ENCODE measurements around the gene CD80. TPM values are rescaled to one million over a fixed set of nuclear protein-coding genes. Genes with fewer than 3 reads are reported as not detected.
"Not testable (repeated sequence)": the region's sequence is repeated elsewhere in the genome, so short reads cannot be mapped to it uniquely, and the experiment has no call there.

CD80 gene
- total RNA-seq, 2 experiments from 2014 or later, result 27.1 to 29.5 TPM

DNA sequence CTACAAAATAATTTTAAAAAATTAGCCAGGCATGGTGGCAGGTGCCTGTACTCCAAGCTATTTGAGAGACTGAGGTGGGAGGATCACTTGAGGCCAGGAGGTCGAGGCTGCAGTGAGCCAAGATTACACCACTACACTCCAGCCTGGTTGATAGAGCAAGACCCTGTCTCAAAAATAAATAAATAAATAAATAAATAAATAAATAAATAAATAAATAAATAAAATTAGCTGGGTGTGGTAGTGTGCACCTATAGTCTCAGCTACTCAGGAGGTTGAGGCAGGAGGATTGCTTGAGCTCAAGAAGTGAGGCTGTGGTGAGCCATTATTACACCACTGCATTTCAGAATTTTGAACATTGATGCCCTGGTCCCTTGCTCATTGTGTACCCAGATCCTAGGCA, 35.5 kb upstream of the CD80 start:
- Mint-ChIP-seq H3K9me3 (peaks cover 11% of the 10 kb centered on the region), H3K4me1 (peaks cover 35% of the 10 kb centered on the region), H3K36me3 (ENCODE audit: low read depth) (peaks cover 11% of the 10 kb centered on the region)
- H3K27ac Mint-ChIP-seq, H3K27me3 Mint-ChIP-seq, DNase-seq, POLR2A ChIA-PET, H3K4me3 Mint-ChIP-seq: not testable (repeated sequence)
- CTCF ChIA-PET, result interaction anchor here (0.6 to 1.5 kb wide), 2 partner anchors 86 to 579 kb away, joined by 3 to 4 read pairs; no protein-coding TSS in a partner anchor

GRCh38 chr3:119594066-119594465, 34.7 kb upstream of the CD80 start:
- peaks cover 5% of the 10 kb centered on the region for H3K27me3 Mint-ChIP-seq
- POLR2A ChIA-PET, result no interaction called here
- H3K9me3 Mint-ChIP-seq, result peaks cover 15% of the 10 kb centered on the region
- peaks cover 19% of the 10 kb centered on the region for H3K36me3 Mint-ChIP-seq (ENCODE audit: low read depth)
- no peak overlapping the region for H3K27ac Mint-ChIP-seq
- no peak overlapping the region for H3K4me3 Mint-ChIP-seq
- CTCF ChIA-PET, result no interaction called here
- DNase-seq, result no peak
- peaks cover 34% of the 10 kb centered on the region for H3K4me1 Mint-ChIP-seq

DNA sequence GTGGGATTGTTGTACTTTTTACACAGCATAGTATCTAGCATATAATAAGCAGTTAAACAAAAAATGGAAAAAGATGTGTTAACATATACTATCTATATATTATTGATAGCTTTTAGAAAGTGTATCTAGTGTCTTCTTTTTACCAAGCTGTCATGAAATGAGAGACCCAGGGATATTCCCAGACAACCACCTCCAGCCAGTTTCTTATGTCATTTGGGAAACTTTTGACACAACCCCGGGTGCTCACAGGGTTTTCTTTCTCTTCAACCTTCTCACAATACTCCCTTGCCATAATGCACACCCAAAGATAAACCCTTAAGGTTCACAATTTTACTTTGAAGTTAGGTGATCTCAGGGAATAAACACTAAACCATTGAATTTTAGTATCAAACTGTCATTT, 33.4 kb upstream of the CD80 start:
- CTCF ChIA-PET, result no interaction called here
- Mint-ChIP-seq H3K27ac (no peak overlapping the region), H3K4me3 (no peak overlapping the region), H3K27me3 (peaks cover 7% of the 10 kb centered on the region), H3K4me1 (peaks cover 37% of the 10 kb centered on the region), H3K36me3 (ENCODE audit: low read depth) (peaks cover 28% of the 10 kb centered on the region), H3K9me3 (peaks cover 19% of the 10 kb centered on the region)
- DNase-seq, result no peak
- POLR2A ChIA-PET, result no interaction called here

- ChIA-PET POLR2A (interaction anchor here (1.3 kb wide), 1 partner anchor 11 kb away, joined by 3 read pairs; no protein-coding TSS in a partner anchor), CTCF (no interaction called here)
- Mint-ChIP-seq H3K9me3 (peaks cover 19% of the 10 kb centered on the region), H3K4me3 (no peak overlapping the region), H3K27me3 (peaks cover 7% of the 10 kb centered on the region), H3K27ac (no peak overlapping the region), H3K4me1 (peaks cover 27% of the 10 kb centered on the region), H3K36me3 (ENCODE audit: low read depth) (peaks cover 33% of the 10 kb centered on the region)
- no peak for DNase-seq
Observed at GRCh38 chr3:119590706-119591105, 31.3 kb upstream of the CD80 start.

DNA sequence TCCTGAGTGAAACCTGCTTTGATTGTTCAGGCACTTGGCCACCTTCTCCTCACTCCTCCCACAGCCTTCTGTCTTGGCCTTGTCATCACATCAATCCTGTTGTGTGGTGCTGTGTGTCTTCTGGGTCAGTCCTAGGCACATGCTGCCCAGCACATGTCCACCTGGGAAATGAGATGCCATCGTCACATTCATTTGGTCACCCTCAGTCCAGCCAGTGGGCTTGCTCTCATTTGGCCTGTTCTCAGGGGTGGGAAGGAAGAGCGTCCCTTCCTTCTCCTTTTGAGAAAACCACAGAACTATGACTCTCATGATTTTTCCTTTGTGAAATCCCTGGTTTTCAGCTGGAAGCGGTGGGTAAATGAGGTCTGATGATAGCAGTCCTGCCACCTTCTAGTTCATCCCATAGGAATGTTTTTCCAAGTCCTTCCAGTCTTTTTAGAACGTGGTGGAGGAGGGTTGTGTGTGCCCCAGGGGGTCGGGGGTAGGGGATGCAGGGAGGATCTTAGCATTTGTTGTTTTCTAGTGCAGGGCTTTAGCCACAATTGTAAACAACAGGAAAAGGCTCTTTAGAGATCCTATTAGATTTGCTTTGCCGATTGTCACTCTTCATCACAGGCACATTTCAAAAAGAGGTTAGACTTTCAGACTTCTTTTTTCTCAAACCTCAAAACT, 29.8 kb upstream of the CD80 start:
- Mint-ChIP-seq H3K9me3 (peaks cover 19% of the 10 kb centered on the region), H3K4me3 (no peak overlapping the region), H3K4me1 (peaks cover 26% of the 10 kb centered on the region), H3K36me3 (ENCODE audit: low read depth) (peaks cover 33% of the 10 kb centered on the region), H3K27ac (no peak overlapping the region), H3K27me3 (peaks cover 7% of the 10 kb centered on the region)
- POLR2A ChIA-PET, result interaction anchor here (1.3 kb wide), 1 partner anchor 9 kb away, joined by 3 read pairs; no protein-coding TSS in a partner anchor
- CTCF ChIA-PET, result interaction anchor here (0.6 to 3.1 kb wide), 2 partner anchors 11 to 153 kb away, joined by 5 to 12 read pairs; no protein-coding TSS in a partner anchor
- no peak for DNase-seq

DNA sequence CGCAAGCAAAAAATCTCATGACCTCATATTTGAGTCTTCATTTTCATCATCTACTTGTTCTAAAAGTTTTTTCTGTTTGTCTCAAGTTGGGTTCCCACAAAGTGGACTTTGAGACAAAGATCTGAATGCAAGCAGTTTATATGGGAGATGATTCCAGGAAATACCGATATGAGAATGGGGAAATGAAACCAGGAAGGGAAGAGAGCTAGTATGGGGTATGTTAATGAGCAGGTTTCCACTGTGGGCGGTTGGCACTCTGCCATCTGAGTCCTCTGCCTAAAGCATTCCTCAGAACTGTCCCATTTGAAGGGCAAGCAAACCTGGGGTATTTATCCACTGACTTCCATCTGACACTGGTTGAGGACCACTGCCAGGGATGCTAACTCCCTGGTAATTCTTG, 28.7 kb upstream of the CD80 start:
- DNase-seq, result no peak
- no peak overlapping the region for H3K27ac Mint-ChIP-seq
- H3K4me1 Mint-ChIP-seq, result peaks cover 26% of the 10 kb centered on the region
- peaks cover 6% of the 10 kb centered on the region for H3K27me3 Mint-ChIP-seq
- peaks cover 19% of the 10 kb centered on the region for H3K9me3 Mint-ChIP-seq
- H3K4me3 Mint-ChIP-seq, result no peak overlapping the region
- ChIA-PET CTCF (interaction anchor here (0.6 to 3.1 kb wide), 3 partner anchors 12 to 29 kb away, joined by 3 to 12 read pairs (median 4); partner anchors contain the start of gene CD80), POLR2A (interaction anchor here (0.7 to 1.7 kb wide), 2 partner anchors 13 to 89 kb away, joined by 3 to 4 read pairs; partner anchors contain the start of gene COX17)
- H3K36me3 Mint-ChIP-seq (ENCODE audit: low read depth), result peaks cover 33% of the 10 kb centered on the region

GRCh38 chr3:119586733-119587172, 27.3 kb upstream of the CD80 start:
- H3K27me3 Mint-ChIP-seq, result peaks cover 4% of the 10 kb centered on the region
- DNase-seq, result no peak
- peaks cover 19% of the 10 kb centered on the region for H3K9me3 Mint-ChIP-seq
- peaks cover 37% of the 10 kb centered on the region for H3K36me3 Mint-ChIP-seq (ENCODE audit: low read depth)
- ChIA-PET CTCF (interaction anchor here (3.1 kb wide), 1 partner anchor 14 kb away, joined by 12 read pairs; no protein-coding TSS in a partner anchor), POLR2A (interaction anchor here (1.7 kb wide), 1 partner anchor 90 kb away, joined by 4 read pairs; the partner anchor contains the start of gene COX17)
- no peak overlapping the region for H3K27ac Mint-ChIP-seq
- H3K4me3 Mint-ChIP-seq, result no peak overlapping the region
- peaks cover 35% of the 10 kb centered on the region for H3K4me1 Mint-ChIP-seq

- CTCF ChIA-PET, result interaction anchor here (3.1 kb wide), 1 partner anchor 15 kb away, joined by 12 read pairs; no protein-coding TSS in a partner anchor
- POLR2A ChIA-PET, result interaction anchor here (1.7 to 1.9 kb wide), 2 partner anchors 91 to 122 kb away, joined by 4 to 7 read pairs; partner anchors contain the start of genes COX17 and TMEM39A
- Mint-ChIP-seq H3K27ac (no peak overlapping the region), H3K4me1 (peaks cover 40% of the 10 kb centered on the region), H3K4me3 (no peak overlapping the region), H3K9me3 (peaks cover 19% of the 10 kb centered on the region), H3K27me3 (peaks cover 4% of the 10 kb centered on the region), H3K36me3 (ENCODE audit: low read depth) (peaks cover 36% of the 10 kb centered on the region)
- no peak for DNase-seq
Observed at GRCh38 chr3:119585856-119586570, 26.6 kb upstream of the CD80 start.

DNA sequence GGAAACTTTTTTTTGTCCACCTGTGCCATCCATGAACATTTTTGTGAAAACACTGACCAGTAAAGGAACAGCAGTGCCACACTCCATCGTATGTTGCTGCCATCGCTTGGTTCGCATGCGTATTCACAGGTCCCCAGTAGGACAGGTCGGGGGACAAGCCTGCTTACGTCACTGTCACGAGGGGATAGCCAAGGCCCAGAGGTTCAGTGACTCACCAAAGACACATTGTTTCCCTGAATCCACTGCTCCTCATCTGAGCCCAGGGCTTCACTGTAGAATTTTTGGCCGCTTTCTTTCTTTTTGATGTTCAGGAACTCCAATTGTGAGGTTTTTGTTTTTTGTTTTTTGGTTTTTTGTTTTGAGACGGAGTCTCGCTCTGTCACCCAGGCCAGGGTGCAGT, 25.8 kb upstream of the CD80 start:
- peaks cover 11% of the 10 kb centered on the region for H3K9me3 Mint-ChIP-seq
- ChIA-PET POLR2A (interaction anchor here (1.0 to 1.9 kb wide), 2 partner anchors 79 to 122 kb away, joined by 3 to 7 read pairs; partner anchors contain the start of gene TMEM39A), CTCF (no interaction called here)
- peaks cover 4% of the 10 kb centered on the region for H3K27me3 Mint-ChIP-seq
- H3K4me3 Mint-ChIP-seq, result no peak overlapping the region
- peaks cover 29% of the 10 kb centered on the region for H3K36me3 Mint-ChIP-seq (ENCODE audit: low read depth)
- DNase-seq, result no peak
- H3K4me1 Mint-ChIP-seq, result peaks cover 45% of the 10 kb centered on the region
- no peak overlapping the region for H3K27ac Mint-ChIP-seq

DNA sequence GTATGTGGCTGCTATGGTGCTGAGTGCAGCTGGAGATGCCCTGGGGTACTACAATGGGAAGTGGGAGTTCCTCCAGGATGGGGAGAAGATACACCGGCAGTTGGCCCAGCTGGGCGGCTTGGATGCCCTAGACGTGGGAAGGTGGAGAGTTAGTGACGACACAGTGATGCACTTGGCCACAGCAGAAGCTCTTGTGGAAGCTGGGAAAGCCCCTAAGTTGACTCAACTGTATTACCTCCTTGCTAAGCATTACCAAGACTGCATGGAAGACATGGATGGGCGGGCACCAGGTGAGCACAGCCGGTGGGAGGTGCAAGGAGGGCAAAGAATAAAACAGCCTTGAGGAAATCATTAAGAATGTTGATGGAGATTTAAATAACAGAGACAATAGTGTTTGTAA, 22.8 kb upstream of the CD80 start:
- Mint-ChIP-seq H3K4me3 (no peak overlapping the region), H3K27me3 (no peaks in the 10 kb centered on the region), H3K9me3 (no peaks in the 10 kb centered on the region)

DNA sequence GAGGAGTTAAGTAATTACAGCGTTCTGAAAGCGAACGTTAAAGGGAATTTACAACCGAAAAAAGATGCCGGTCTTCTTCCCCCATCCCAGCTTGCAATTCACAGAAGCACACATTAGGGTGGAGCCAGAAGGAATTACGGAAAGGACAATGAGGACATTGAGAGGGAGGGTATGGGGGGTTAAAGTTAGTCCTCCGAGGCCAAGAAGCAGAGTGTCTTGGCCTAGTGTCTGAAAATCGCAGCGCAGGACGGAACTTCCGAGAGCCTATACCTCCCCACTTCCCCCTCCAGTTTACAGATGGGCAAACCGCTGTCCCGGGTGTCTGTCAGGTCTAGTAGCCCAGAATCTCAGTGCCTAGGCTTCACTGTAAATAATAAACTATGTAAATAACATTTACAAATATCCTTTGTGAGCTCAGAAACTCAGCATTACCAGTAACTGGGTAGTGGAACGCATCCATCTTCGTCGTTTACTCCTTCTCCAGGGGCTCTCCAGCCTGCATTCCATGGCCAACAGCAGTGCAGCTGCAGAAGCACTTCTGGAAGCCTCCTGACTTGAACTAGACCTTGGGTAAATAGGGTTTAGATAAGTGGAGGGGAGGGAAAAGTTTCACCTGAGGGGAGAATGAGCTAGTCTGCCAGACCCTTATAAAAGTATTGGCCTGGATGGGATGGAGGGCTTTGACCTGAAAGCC, 20.8 kb upstream of the CD80 start:
- H3K9me3 Mint-ChIP-seq, result no peaks in the 10 kb centered on the region
- H3K27ac Mint-ChIP-seq, result peak overlapping the region; percentile 83
- peaks cover 31% of the 10 kb centered on the region for H3K4me1 Mint-ChIP-seq
- no peaks in the 10 kb centered on the region for H3K27me3 Mint-ChIP-seq
- POLR2A ChIA-PET, result interaction anchor here (0.6 to 3.9 kb wide), 10 partner anchors 8 to 262 kb away, joined by 3 to 31 read pairs (median 3); partner anchors contain the start of genes CD80, COX17, POGLUT1 and TMEM39A
- H3K36me3 Mint-ChIP-seq (ENCODE audit: low read depth), result peaks cover 4% of the 10 kb centered on the region
- H3K4me3 Mint-ChIP-seq, result peak overlapping the region; percentile 87
- no peak for DNase-seq
- CTCF ChIA-PET, result interaction anchor here (0.9 to 4.8 kb wide), 3 partner anchors 20 to 21 kb away, joined by 3 to 21 read pairs (median 3); partner anchors contain the start of gene CD80

More for the DNA sequence above, 22.8 kb upstream of the CD80 start:
- ChIA-PET CTCF (interaction anchor here (0.6 to 1.2 kb wide), 2 partner anchors 22 to 63 kb away, joined by 3 to 4 read pairs; no protein-coding TSS in a partner anchor), POLR2A (interaction anchor here (1.0 to 3.9 kb wide), 3 partner anchors 17 to 36 kb away, joined by 3 to 31 read pairs (median 3); partner anchors contain the start of gene CD80)
- DNase-seq, result peak; percentile 43
- Mint-ChIP-seq H3K36me3 (ENCODE audit: low read depth) (peaks cover 4% of the 10 kb centered on the region), H3K27ac (no peak overlapping the region), H3K4me1 (peaks cover 33% of the 10 kb centered on the region)
